Measurements from ENCODE around the gene PLPP1. TPM values are rescaled to one million over a fixed set of nuclear protein-coding genes. Genes with fewer than 3 reads are reported as not detected.

PLPP1 gene
- polyA plus RNA-seq, 3 donors: 0.87 to 1.5 (median 0.98) TPM

- H2AFZ ChIP-seq (ENCODE audit: insufficient read depth, low read depth, low read length, poor library complexity, severe bottlenecking): no peak overlapping the region
- Mint-ChIP-seq H3K4me3 (peak overlapping the region in 1 of 2 donors; percentile 9), H3K9me3 (no peaks in the 10 kb centered on the region), H3K4me1 (no peaks in the 10 kb centered on the region), H3K27me3 (ENCODE audit: low read depth in 3 of 3) (peaks cover 2 to 13% (median 10%) of the 10 kb centered on the region in 3 donors), H3K36me3 (no peaks in the 10 kb centered on the region), H3K27ac (no peak overlapping the region)
- no peak overlapping the region for H3K4me2 ChIP-seq (replicated peaks; ENCODE audit: extremely low read depth, low read length, poor library complexity, severe bottlenecking)
- intact Hi-C loops (cut with micrococcal nuclease): no loop called here
- no peak overlapping the region for H3K4me3 ChIP-seq (replicated peaks in 1 of 3; ENCODE audit: low read depth in 2 of 3, low read length in 3 of 3)
- WGBS (ENCODE audit: insufficient coverage): 90% methylated on average over 2 of the region's 2 CpGs
- DNase-seq: no peak
- no peaks in the 10 kb centered on the region for H3K9me3 ChIP-seq (replicated peaks in 1 of 2; ENCODE audit: control insufficient read depth in 1 of 2, insufficient read depth in 1 of 2, low read length in 2 of 2)
- no peaks in the 10 kb centered on the region for H4K20me1 ChIP-seq (ENCODE audit: insufficient read depth, low read length)
- H3K9ac ChIP-seq (ENCODE audit: insufficient read depth, low read length, poor library complexity, severe bottlenecking): no peak overlapping the region
- TF ChIP-seq CTCF (IDR thresholded peaks at IDR 0.05): no peak
- no peak overlapping the region for H3K27ac ChIP-seq (ENCODE audit: low read depth in 1 of 2, low read length in 2 of 2)
- H3K27me3 ChIP-seq (ENCODE audit: control insufficient read depth in 2 of 2, insufficient read depth in 2 of 2, low read length in 2 of 2): peaks cover 0 to 9% of the 10 kb centered on the region in 2 donors
- H3K4me1 ChIP-seq (ENCODE audit: control insufficient read depth in 1 of 2, insufficient read depth in 2 of 2, low read length in 2 of 2): no peaks in the 10 kb centered on the region
- H3K79me2 ChIP-seq (ENCODE audit: insufficient read depth, low read length): no peaks in the 10 kb centered on the region
- no peaks in the 10 kb centered on the region for H3K36me3 ChIP-seq (replicated peaks in 1 of 2; ENCODE audit: control insufficient read depth in 1 of 2, insufficient read depth in 2 of 2, low read length in 2 of 2)
Measured at GRCh38 chr5:55547781-55548180, 13.0 kb upstream of the PLPP1 start.

- no peak overlapping the region for H3K27ac Mint-ChIP-seq
- no peak for TF ChIP-seq CTCF (IDR thresholded peaks at IDR 0.05)
- no peaks in the 10 kb centered on the region for H3K36me3 ChIP-seq (replicated peaks in 1 of 2; ENCODE audit: control insufficient read depth in 1 of 2, insufficient read depth in 2 of 2, low read length in 2 of 2)
- H3K4me1 Mint-ChIP-seq: no peaks in the 10 kb centered on the region
- intact Hi-C loops (cut with micrococcal nuclease): no loop called here
- no peaks in the 10 kb centered on the region for H3K79me2 ChIP-seq (ENCODE audit: insufficient read depth, low read length)
- H3K4me2 ChIP-seq (replicated peaks; ENCODE audit: extremely low read depth, low read length, poor library complexity, severe bottlenecking): no peak overlapping the region
- H3K4me3 ChIP-seq (replicated peaks in 1 of 3; ENCODE audit: low read depth in 2 of 3, low read length in 3 of 3): no peak overlapping the region
- no peak overlapping the region for H2AFZ ChIP-seq (ENCODE audit: insufficient read depth, low read depth, low read length, poor library complexity, severe bottlenecking)
- no peaks in the 10 kb centered on the region for H4K20me1 ChIP-seq (ENCODE audit: insufficient read depth, low read length)
- no peak overlapping the region for H3K4me3 Mint-ChIP-seq
- H3K27me3 Mint-ChIP-seq (ENCODE audit: low read depth in 3 of 3): peaks cover 3 to 12% (median 10%) of the 10 kb centered on the region in 3 donors
- no peak for DNase-seq
- H3K27ac ChIP-seq (ENCODE audit: low read depth in 1 of 2, low read length in 2 of 2): no peak overlapping the region
- peaks cover 0 to 9% of the 10 kb centered on the region in 2 donors for H3K27me3 ChIP-seq (ENCODE audit: control insufficient read depth in 2 of 2, insufficient read depth in 2 of 2, low read length in 2 of 2)
- H3K9me3 ChIP-seq (replicated peaks in 1 of 2; ENCODE audit: control insufficient read depth in 1 of 2, insufficient read depth in 1 of 2, low read length in 2 of 2): no peaks in the 10 kb centered on the region
- no peaks in the 10 kb centered on the region for H3K4me1 ChIP-seq (ENCODE audit: control insufficient read depth in 1 of 2, insufficient read depth in 2 of 2, low read length in 2 of 2)
- no peak overlapping the region for H3K9ac ChIP-seq (ENCODE audit: insufficient read depth, low read length, poor library complexity, severe bottlenecking)
- no peaks in the 10 kb centered on the region for H3K9me3 Mint-ChIP-seq
- H3K36me3 Mint-ChIP-seq: no peaks in the 10 kb centered on the region
- no CpG with 5 or more reads among the region's 2 CpGs for WGBS (ENCODE audit: insufficient coverage)
Measured at GRCh38 chr5:55546947-55547346, 12.2 kb upstream of the PLPP1 start.
